SK-N-SH treated with all-trans-retinoic acid at 6 μM for 48 hours (cell line): ENCODE data around the gene SERPINF2.

Experiments
- ATAC-seq: fragments of 200-7000 bp; cut with Tn5 transposase; 3 replicates; pipeline ENCODE4 v1.9.1; 2020; ENCODE audit warnings: mild to moderate bottlenecking, moderate library complexity
- ARNTL ChIP-seq: fragments of 450-650 bp; formaldehyde crosslinking; IDR thresholded peaks from 2 replicates; pipeline ENCODE4 v1.5.0; 2020; ENCODE audit warnings: low read depth, mild to moderate bottlenecking, moderate library complexity, borderline replicate concordance
- BACH2 ChIP-seq: fragments of 250-450 bp; sonication (Bioruptor Pico); IDR thresholded peaks from 2 replicates; pipeline ENCODE4 v1.9.0; 2021; ENCODE audit warnings: mild to moderate bottlenecking, borderline replicate concordance
- CSDC2 ChIP-seq: fragments of 250-450 bp; sonication (Bioruptor Pico); IDR thresholded peaks from 2 replicates; pipeline ENCODE4 v1.5.0; 2020; ENCODE audit warnings: mild to moderate bottlenecking, moderate library complexity
- ESRRG ChIP-seq: fragments of 250-450 bp; sonication (Bioruptor Pico); IDR thresholded peaks from 2 replicates; pipeline ENCODE4 v1.6.1; 2021; ENCODE audit warnings: mild to moderate bottlenecking
- GLIS3 ChIP-seq: fragments of 250-450 bp; sonication (Bioruptor Pico); IDR thresholded peaks from 2 replicates; pipeline ENCODE4 v1.5.0; 2020; ENCODE audit warnings: mild to moderate bottlenecking, moderate library complexity
- ISL1 ChIP-seq: fragments of 250-450 bp; sonication (Bioruptor Pico); IDR thresholded peaks from 2 replicates; pipeline ENCODE4 v2.1.2; 2022; ENCODE audit warnings: mild to moderate bottlenecking, moderate library complexity
- OSR1 ChIP-seq: fragments of 250-450 bp; sonication (Bioruptor Pico); IDR thresholded peaks from 2 replicates; pipeline ENCODE4 v1.8.0; 2022; ENCODE audit warnings: moderate library complexity, mild to moderate bottlenecking, inconsistent platforms
- PPARA ChIP-seq: fragments of 250-450 bp; sonication (Bioruptor Pico); IDR thresholded peaks from 2 replicates; pipeline ENCODE4 v1.5.0; 2020; ENCODE audit warnings: mild to moderate bottlenecking, borderline replicate concordance
- RARB ChIP-seq: fragments of 250-450 bp; sonication (Bioruptor Pico); IDR thresholded peaks from 2 replicates; pipeline ENCODE4 v1.8.0; 2021; ENCODE audit warnings: mild to moderate bottlenecking, moderate library complexity
- SNAI2 ChIP-seq: fragments of 250-450 bp; sonication (Bioruptor Pico); IDR thresholded peaks from 2 replicates; pipeline ENCODE4 v1.5.0; 2020; ENCODE audit warnings: mild to moderate bottlenecking, moderate library complexity
- TOX ChIP-seq: fragments of 250-450 bp; sonication (Bioruptor Pico); IDR thresholded peaks from 2 replicates; pipeline ENCODE4 v1.8.0; 2021; ENCODE audit warnings: mild to moderate bottlenecking, moderate library complexity, borderline replicate concordance
- ZC3H10 ChIP-seq: fragments of 250-450 bp; sonication (Bioruptor Pico); IDR thresholded peaks from 2 replicates; pipeline ENCODE4 v1.5.1; 2021; ENCODE audit warnings: mild to moderate bottlenecking, moderate library complexity
- ZFP3 ChIP-seq: fragments of 250-450 bp; sonication (Bioruptor Pico); IDR thresholded peaks from 2 replicates; pipeline ENCODE4 v1.5.0; 2020; ENCODE audit warnings: mild to moderate bottlenecking, moderate library complexity
- ZFP30 ChIP-seq: fragments of 450-650 bp; formaldehyde crosslinking; IDR thresholded peaks from 2 replicates; pipeline ENCODE4 v1.5.0; 2022; ENCODE audit warnings: mild to moderate bottlenecking, moderate library complexity
- ZNF565 ChIP-seq: fragments of 450-650 bp; formaldehyde crosslinking; conservative IDR thresholded peaks from 2 replicates; pipeline ENCODE4 v1.5.0; 2020; ENCODE audit warnings: low read depth, mild to moderate bottlenecking, moderate library complexity
- ZNF70 ChIP-seq: fragments of 450-650 bp; formaldehyde crosslinking; IDR thresholded peaks from 2 replicates; pipeline ENCODE4 v1.5.0; 2020; ENCODE audit warnings: mild to moderate bottlenecking, moderate library complexity
- ZNF8 ChIP-seq: fragments of 450-650 bp; formaldehyde crosslinking; IDR thresholded peaks from 2 replicates; pipeline ENCODE4 v1.5.0; 2020; ENCODE audit warnings: mild to moderate bottlenecking, moderate library complexity
- TF ChIP-seq, protein P1 (sequence below): fragments of 250-450 bp; sonication (Bioruptor Pico); IDR thresholded peaks from 2 replicates; pipeline ENCODE4 v1.5.0; 2020; ENCODE audit warnings: mild to moderate bottlenecking, moderate library complexity
- TF ChIP-seq, protein P2 (sequence below): fragments of 250-450 bp; sonication (Bioruptor Pico); IDR thresholded peaks from 2 replicates; pipeline ENCODE4 v1.5.1; 2021; ENCODE audit warnings: mild to moderate bottlenecking, moderate library complexity
- TF ChIP-seq, protein P3 (sequence below): fragments of 250-450 bp; sonication (Bioruptor Pico); IDR thresholded peaks from 2 replicates; pipeline ENCODE4 v1.5.1; 2020; ENCODE audit warnings: low read depth, mild to moderate bottlenecking, moderate library complexity
- TF ChIP-seq, protein P4 (sequence below): fragments of 250-450 bp; sonication (Bioruptor Pico); IDR thresholded peaks from 2 replicates; pipeline ENCODE4 v1.8.0; 2020; ENCODE audit warnings: mild to moderate bottlenecking, moderate library complexity, borderline replicate concordance

SERPINF2 gene

DNA sequence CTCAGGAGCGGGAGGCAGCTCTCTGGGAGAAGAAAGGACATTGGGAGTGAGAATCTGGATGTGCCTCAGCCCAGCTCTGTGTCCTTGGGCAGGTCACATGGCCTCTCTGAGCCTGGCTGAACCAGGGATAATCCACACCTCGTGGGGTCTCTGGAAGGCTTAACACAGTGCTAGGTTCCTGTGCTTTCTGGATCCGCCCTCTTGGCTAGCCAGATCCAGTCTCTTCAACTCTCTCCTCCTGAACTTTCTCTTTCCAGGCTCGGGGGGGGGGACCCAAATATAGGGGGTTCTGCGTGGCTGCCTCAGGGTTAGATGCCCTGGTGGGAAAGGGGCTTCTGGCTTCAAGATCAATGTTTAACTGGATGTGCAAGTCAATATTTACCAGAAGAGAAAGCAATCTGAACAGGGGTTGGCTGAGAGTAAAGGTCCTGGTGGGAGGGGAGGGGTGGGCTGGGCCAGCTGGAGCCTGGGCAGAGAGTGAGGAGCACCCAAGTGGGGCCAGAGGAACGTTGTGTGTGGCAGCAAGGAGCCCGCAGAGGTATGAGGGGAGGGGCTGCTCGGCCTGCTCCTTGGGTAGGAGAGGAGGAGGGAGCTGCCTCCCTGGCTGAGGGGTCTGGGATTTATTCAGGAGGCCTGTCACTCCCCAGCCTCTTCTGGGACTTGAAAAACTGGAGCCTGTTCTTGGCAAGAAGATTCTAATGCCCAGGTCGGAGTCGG is at the start of gene SERPINF2:
TSS of gene SERPINF2 (plus strand) at position 501 of the 717 bp plus-strand sequence. CDS start 2,125 bp downstream, outside the sequence.
- ATAC-seq, result no peak; the same call in 2 of the 3 replicates
- TF ChIP-seq ESRRG (CRISPR knock-in tag) (no peak), CSDC2 (CRISPR knock-in tag) (no peak), ZNF8 (CRISPR knock-in tag) (no peak), PPARA (CRISPR knock-in tag) (no peak), GLIS3 (CRISPR knock-in tag) (no peak), ARNTL (CRISPR knock-in tag) (no peak), BACH2 (CRISPR knock-in tag) (no peak), OSR1 (CRISPR knock-in tag) (no peak), TOX (CRISPR knock-in tag) (no peak), ISL1 (CRISPR knock-in tag) (no peak), RARB (CRISPR knock-in tag) (no peak), ZNF70 (no peak)
- TF ChIP-seq, protein P1, sequence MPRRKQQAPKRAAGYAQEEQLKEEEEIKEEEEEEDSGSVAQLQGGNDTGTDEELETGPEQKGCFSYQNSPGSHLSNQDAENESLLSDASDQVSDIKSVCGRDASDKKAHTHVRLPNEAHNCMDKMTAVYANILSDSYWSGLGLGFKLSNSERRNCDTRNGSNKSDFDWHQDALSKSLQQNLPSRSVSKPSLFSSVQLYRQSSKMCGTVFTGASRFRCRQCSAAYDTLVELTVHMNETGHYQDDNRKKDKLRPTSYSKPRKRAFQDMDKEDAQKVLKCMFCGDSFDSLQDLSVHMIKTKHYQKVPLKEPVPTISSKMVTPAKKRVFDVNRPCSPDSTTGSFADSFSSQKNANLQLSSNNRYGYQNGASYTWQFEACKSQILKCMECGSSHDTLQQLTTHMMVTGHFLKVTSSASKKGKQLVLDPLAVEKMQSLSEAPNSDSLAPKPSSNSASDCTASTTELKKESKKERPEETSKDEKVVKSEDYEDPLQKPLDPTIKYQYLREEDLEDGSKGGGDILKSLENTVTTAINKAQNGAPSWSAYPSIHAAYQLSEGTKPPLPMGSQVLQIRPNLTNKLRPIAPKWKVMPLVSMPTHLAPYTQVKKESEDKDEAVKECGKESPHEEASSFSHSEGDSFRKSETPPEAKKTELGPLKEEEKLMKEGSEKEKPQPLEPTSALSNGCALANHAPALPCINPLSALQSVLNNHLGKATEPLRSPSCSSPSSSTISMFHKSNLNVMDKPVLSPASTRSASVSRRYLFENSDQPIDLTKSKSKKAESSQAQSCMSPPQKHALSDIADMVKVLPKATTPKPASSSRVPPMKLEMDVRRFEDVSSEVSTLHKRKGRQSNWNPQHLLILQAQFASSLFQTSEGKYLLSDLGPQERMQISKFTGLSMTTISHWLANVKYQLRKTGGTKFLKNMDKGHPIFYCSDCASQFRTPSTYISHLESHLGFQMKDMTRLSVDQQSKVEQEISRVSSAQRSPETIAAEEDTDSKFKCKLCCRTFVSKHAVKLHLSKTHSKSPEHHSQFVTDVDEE, result no peak
- TF ChIP-seq, protein P2, sequence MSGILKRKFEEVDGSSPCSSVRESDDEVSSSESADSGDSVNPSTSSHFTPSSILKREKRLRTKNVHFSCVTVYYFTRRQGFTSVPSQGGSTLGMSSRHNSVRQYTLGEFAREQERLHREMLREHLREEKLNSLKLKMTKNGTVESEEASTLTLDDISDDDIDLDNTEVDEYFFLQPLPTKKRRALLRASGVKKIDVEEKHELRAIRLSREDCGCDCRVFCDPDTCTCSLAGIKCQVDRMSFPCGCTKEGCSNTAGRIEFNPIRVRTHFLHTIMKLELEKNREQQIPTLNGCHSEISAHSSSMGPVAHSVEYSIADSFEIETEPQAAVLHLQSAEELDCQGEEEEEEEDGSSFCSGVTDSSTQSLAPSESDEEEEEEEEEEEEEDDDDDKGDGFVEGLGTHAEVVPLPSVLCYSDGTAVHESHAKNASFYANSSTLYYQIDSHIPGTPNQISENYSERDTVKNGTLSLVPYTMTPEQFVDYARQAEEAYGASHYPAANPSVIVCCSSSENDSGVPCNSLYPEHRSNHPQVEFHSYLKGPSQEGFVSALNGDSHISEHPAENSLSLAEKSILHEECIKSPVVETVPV (CRISPR knock-in tag), result no peak
- TF ChIP-seq, protein P3, sequence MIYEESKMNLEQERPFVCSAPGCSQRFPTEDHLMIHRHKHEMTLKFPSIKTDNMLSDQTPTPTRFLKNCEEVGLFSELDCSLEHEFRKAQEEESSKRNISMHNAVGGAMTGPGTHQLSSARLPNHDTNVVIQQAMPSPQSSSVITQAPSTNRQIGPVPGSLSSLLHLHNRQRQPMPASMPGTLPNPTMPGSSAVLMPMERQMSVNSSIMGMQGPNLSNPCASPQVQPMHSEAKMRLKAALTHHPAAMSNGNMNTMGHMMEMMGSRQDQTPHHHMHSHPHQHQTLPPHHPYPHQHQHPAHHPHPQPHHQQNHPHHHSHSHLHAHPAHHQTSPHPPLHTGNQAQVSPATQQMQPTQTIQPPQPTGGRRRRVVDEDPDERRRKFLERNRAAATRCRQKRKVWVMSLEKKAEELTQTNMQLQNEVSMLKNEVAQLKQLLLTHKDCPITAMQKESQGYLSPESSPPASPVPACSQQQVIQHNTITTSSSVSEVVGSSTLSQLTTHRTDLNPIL (CRISPR knock-in tag), result no peak
- TF ChIP-seq, protein P4, sequence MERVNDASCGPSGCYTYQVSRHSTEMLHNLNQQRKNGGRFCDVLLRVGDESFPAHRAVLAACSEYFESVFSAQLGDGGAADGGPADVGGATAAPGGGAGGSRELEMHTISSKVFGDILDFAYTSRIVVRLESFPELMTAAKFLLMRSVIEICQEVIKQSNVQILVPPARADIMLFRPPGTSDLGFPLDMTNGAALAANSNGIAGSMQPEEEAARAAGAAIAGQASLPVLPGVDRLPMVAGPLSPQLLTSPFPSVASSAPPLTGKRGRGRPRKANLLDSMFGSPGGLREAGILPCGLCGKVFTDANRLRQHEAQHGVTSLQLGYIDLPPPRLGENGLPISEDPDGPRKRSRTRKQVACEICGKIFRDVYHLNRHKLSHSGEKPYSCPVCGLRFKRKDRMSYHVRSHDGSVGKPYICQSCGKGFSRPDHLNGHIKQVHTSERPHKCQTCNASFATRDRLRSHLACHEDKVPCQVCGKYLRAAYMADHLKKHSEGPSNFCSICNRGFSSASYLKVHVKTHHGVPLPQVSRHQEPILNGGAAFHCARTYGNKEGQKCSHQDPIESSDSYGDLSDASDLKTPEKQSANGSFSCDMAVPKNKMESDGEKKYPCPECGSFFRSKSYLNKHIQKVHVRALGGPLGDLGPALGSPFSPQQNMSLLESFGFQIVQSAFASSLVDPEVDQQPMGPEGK (CRISPR knock-in tag), result no peak
- TF ChIP-seq, all 23 proteins: peak for 0

DNA sequence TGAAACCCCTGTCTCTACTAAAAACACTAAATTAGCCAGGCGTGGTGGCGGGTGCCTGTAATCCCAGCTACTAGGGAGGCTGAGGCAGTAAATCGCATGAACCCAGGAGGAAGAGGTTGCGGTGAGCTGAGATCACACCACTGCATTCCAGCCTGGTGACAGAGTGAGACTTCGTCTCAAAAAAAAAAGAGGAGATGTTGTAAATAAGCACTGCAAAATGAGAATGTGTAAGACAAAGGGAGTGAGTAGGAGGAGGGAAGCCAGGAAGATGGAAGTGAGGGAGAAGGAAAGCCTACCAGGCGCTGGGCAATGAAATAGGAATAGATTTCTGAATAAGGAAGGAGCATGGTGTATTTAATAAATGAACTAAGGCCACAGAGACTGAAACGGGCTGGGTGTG is 49.3 kb upstream of the SERPINF2 start:
- ATAC-seq, result no peak
- no peak for TF ChIP-seq ZFP3 (CRISPR knock-in tag)

DNA sequence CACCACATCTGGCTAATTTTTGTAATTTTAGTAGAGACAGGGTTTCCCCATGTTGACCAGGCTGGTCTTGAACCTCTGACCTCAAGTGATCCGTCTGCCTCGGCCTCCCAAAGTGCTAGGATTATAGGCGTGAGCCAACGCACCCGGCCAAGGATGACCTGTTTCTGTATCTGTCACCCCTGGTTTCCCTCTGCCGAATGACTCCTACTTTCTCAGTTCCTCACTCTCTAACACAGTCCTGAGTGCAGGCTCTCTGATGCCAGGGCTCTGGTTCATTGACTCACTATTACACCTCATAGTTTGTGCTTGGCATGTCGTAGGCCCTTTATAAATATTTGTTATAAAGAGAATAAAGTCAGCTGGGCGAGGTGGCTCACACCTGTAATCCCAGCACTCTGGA is 47.3 kb upstream of the SERPINF2 start:
- TF ChIP-seq ZNF70 (no peak), ARNTL (CRISPR knock-in tag) (no peak), OSR1 (CRISPR knock-in tag) (no peak), ZFP3 (CRISPR knock-in tag) (no peak), ZFP30 (CRISPR knock-in tag) (no peak), ZNF565 (CRISPR knock-in tag) (no peak), ZC3H10 (no peak), SNAI2 (no peak), ZNF8 (CRISPR knock-in tag) (no peak)
- TF ChIP-seq, protein P1, result no peak
- TF ChIP-seq, protein P3 (CRISPR knock-in tag), result no peak
- TF ChIP-seq, protein P4 (CRISPR knock-in tag), result no peak

More for the DNA sequence above, 47.3 kb upstream of the SERPINF2 start:
- no peak for ATAC-seq
